ENCODE data around the gene PDLIM7.
"Not testable (repeated sequence)": the region's sequence is repeated elsewhere in the genome, so short reads cannot be mapped to it uniquely, and the experiment has no call there.

PDLIM7 gene

DNA sequence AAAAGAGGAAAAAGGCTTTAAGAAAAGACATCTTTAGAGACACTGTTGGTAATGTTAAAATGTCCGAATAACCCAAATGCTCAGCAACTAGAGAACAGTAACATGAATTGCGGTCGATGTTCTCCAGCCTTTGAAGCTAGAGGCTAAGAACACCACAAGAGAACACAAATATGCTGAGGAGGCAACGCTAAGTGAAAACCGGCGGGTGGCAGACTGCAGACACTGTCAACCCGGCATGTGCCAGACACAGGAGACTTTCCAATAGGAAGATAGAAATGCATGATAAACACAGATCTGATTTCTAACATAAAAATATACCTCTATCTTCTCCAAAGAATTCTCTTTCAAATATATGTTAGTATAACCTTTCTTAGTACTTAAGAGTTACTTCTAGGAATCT lies 37.7 kb upstream of the PDLIM7 start:
- peaks cover 98% of the 10 kb centered on the region for H3K36me3 ChIP-seq
- no peak overlapping the region for H3K4me3 ChIP-seq
- no peak for TF ChIP-seq Cebpa-rat (IDR thresholded peaks at IDR 0.05)
- H3K27me3 ChIP-seq: no peaks in the 10 kb centered on the region
- no peak overlapping the region for H3K9ac ChIP-seq
- H3K27ac ChIP-seq: no peak overlapping the region
- peaks cover 96% of the 10 kb centered on the region for H4K20me1 ChIP-seq
- no peak overlapping the region for H3K4me2 ChIP-seq
- H3K9me3 ChIP-seq: no peaks in the 10 kb centered on the region
- no peaks in the 10 kb centered on the region for H3K4me1 ChIP-seq

DNA sequence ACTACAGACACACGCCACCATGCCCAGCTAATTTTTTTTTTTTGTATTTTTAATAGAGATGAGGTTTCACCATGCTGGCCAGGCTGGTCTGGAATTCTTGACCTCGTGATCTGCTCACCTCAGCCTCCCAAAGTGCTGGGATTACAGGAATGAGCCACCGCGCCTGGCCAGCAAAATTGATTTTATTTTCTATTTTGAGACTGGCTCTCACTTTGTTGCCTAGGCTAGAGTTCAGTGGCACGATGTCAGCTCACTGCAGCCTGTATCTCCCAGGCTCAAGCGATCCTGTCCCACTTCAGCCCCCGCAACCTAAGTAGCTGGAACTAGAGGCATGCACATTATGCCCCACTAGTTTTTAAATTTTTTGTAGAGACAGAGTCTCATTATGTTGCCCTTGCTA lies 37.0 kb upstream of the PDLIM7 start:
- Histone ChIP-seq H4K20me1 (peaks cover 96% of the 10 kb centered on the region), H3K36me3 (peaks cover 98% of the 10 kb centered on the region)
- H3K9ac ChIP-seq, H3K27ac ChIP-seq, H3K27me3 ChIP-seq, H3K4me1 ChIP-seq, H3K4me2 ChIP-seq, H3K4me3 ChIP-seq, H3K9me3 ChIP-seq: not testable (repeated sequence)

DNA sequence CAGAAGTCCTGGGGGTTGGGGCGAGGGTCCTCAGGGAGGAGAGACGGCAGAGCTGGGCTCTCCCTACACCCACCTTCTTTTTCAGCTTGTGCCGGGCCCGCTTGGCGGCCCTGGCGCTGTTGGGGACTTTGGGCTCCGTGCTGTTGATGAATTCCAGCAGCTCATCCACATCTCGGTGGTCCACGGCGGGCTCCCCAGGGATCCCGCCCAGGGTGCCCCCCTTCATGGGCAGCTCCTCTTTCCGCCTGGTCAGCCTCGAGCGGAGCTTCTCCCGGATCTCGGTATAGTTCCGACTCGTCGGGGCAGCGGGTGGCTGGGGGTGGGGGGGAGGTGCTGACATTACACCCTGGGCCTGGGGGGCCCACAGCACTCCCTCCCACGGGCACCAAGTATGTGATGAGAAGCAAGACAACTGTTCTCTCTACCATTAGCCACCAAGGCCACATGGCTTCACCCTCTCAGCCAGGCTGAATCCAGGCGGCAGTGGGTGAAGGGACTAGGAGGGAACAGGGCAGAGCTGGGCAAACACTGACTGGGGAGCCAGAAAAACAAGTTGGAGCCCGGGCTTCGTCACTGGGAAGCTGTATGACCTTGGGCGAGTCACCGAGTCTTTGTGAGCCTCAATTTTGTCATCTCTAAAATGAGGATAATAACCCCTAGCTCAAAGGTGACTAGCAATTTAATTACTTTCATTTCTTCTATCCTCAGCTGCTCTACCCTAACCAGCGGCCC lies 34.0 kb upstream of the PDLIM7 start:
- Histone ChIP-seq H3K4me1 (no peaks in the 10 kb centered on the region), H3K27ac (no peak overlapping the region), H3K9ac (no peak overlapping the region), H3K9me3 (no peaks in the 10 kb centered on the region), H4K20me1 (peaks cover 94% of the 10 kb centered on the region), H3K36me3 (peaks cover 98% of the 10 kb centered on the region), H3K4me2 (no peak overlapping the region), H3K27me3 (no peaks in the 10 kb centered on the region), H3K4me3 (no peak overlapping the region)
- TF ChIP-seq Cebpa-rat (IDR thresholded peaks at IDR 0.05): no peak

DNA sequence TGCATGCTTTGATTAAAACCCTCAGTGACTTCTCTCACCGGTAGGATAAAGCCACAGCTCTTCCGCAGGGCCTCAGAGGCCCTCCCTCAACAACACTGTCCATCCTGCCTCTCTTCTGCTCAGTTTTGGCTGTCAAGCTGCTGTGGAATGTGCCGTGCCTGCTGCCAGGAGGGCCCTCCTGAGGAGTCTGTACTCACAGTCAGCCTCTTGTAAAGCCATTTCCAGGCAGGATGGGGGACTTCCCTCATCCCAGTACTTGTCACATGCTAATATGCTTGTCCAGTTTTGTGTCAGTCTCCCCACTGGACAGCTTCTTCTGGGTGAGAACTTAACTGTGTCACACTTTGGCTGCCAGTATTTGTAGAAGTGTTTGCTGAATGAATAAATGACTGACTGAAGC lies 33.2 kb upstream of the PDLIM7 start:
- Histone ChIP-seq H3K9me3 (no peaks in the 10 kb centered on the region), H4K20me1 (peaks cover 94% of the 10 kb centered on the region), H3K27ac (no peak overlapping the region), H3K27me3 (no peaks in the 10 kb centered on the region), H3K4me2 (no peak overlapping the region), H3K4me3 (no peak overlapping the region), H3K4me1 (no peaks in the 10 kb centered on the region), H3K9ac (no peak overlapping the region), H3K36me3 (peaks cover 98% of the 10 kb centered on the region)
- TF ChIP-seq Cebpa-rat (IDR thresholded peaks at IDR 0.05): no peak

DNA sequence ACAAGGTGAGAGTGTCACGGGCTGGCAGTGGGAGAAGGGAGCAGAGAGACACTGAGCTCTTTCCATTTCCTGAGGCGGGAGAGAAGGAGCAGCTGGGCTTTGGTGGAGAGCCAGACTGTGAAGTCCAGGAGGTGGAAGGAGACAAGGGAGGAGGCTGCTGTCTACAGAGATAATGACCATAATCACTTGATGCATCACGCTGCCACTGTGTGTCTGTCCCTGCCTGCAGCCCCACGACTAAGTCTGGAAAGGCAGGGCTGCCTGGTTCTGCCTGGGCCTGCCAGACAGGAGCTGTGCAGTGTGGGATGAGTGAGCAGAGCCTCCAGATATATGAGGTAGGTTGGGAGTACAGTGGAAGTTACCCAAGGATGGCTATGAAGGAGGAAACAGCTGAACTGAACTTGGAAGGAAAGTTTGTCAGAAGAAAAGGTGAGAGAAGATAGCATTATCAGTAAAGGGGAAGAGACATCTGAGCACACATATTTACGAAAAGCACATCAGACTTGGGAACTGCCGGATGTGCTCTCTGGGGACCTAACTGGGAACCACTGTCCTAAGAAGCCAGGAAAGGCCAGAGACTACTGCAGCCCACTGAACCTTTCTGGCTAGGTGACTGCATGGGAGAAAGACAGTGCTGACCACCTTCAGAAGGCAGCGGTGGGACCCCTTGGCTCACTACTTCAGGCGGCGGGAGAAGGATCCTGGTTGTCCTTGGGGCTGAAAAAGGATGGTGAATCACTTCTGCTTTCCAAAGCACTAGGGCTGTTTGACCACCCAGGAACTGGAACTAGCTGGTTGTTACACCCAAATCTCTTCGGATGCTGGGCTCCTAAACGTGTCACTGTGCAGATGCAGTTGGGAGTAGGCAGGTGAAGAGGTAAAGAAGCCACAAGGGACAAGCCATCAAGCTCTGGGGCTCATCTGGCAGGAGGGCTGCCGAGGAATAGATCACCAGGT lies 32.1 kb upstream of the PDLIM7 start:
- no peak for TF ChIP-seq Cebpa-rat (IDR thresholded peaks at IDR 0.05)
- peaks cover 100% of the 10 kb centered on the region for H3K36me3 ChIP-seq
- H3K4me1 ChIP-seq: no peaks in the 10 kb centered on the region
- no peak overlapping the region for H3K9ac ChIP-seq
- no peak overlapping the region for H3K27ac ChIP-seq
- no peaks in the 10 kb centered on the region for H3K9me3 ChIP-seq
- H3K4me2 ChIP-seq: no peak overlapping the region
- H3K4me3 ChIP-seq: no peak overlapping the region
- no peaks in the 10 kb centered on the region for H3K27me3 ChIP-seq
- H4K20me1 ChIP-seq: peaks cover 94% of the 10 kb centered on the region

DNA sequence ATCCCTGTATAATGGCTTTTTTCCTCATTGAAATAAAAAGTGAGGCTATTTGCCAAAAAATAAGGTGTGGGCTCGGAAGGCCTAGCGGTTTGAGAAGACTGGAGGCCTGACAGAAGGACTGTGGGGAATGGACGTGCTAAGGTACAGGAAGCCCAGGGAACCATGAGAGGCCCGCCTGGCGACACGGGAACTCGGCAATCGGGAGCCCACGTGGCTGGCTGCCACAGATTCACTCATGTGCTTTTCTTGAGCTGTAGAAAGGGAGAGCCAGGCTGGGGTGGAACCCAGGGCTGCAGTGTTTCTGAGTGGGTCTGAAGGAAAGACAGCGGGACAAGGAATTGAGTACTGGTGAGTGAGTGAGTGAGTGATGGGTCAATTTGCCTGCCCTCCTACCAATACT lies 31.2 kb upstream of the PDLIM7 start:
- no peaks in the 10 kb centered on the region for H3K4me1 ChIP-seq
- no peaks in the 10 kb centered on the region for H3K9me3 ChIP-seq
- peaks cover 94% of the 10 kb centered on the region for H4K20me1 ChIP-seq
- TF ChIP-seq Cebpa-rat (IDR thresholded peaks at IDR 0.05): no peak
- H3K4me2 ChIP-seq: no peak overlapping the region
- no peak overlapping the region for H3K9ac ChIP-seq
- no peaks in the 10 kb centered on the region for H3K27me3 ChIP-seq
- no peak overlapping the region for H3K4me3 ChIP-seq
- H3K36me3 ChIP-seq: peaks cover 100% of the 10 kb centered on the region
- no peak overlapping the region for H3K27ac ChIP-seq

DNA sequence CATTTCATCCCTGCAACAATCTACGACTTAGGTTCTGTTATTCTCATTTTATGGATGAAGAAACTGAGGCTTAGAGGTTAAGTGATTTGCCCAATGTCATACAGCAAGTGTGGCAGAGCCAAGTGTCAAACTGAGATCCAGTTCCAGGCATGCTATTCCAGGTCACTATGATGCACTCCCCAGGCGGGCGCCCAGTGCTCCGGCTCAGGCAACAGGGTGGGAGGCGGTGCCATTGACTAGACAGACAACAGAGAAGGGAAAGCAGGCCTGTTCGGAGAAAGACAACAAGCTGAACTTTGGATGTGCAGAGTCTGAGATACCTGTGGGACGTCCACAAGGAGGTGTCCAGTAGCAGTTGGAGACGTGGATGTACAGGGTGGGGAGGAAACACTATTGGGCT lies 30.2 kb upstream of the PDLIM7 start:
- H3K9ac ChIP-seq: no peak overlapping the region
- no peak for TF ChIP-seq Cebpa-rat (IDR thresholded peaks at IDR 0.05)
- no peak overlapping the region for H3K27ac ChIP-seq
- no peaks in the 10 kb centered on the region for H3K27me3 ChIP-seq
- H3K4me3 ChIP-seq: no peak overlapping the region
- H3K9me3 ChIP-seq: no peaks in the 10 kb centered on the region
- H4K20me1 ChIP-seq: peaks cover 87% of the 10 kb centered on the region
- H3K4me1 ChIP-seq: no peaks in the 10 kb centered on the region
- peaks cover 100% of the 10 kb centered on the region for H3K36me3 ChIP-seq
- H3K4me2 ChIP-seq: no peak overlapping the region

DNA sequence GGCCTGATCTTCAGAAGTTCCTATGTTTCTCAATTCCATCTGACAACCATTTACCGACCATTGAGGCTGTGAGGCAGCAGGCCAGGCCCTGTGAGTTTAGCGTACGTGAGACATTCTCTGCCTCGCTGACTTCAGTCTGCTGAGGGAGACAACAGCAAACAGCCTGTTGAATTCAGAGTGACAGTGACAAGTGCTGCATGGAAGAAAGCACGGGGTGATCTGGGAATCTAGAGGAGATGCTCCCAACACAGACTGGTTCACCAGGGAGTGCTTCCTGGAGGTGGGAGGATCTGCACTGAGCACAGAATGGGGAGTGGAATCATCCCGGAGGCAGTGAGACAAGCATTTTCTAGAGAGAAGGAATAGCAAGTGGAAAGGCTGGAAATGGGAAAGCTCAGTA lies 29.4 kb upstream of the PDLIM7 start:
- Histone ChIP-seq H4K20me1 (peaks cover 83% of the 10 kb centered on the region), H3K27ac (no peak overlapping the region), H3K4me2 (no peak overlapping the region), H3K9me3 (no peaks in the 10 kb centered on the region), H3K27me3 (no peaks in the 10 kb centered on the region), H3K4me1 (peaks cover 8% of the 10 kb centered on the region), H3K9ac (no peak overlapping the region), H3K4me3 (no peak overlapping the region), H3K36me3 (peaks cover 99% of the 10 kb centered on the region)
- TF ChIP-seq Cebpa-rat (IDR thresholded peaks at IDR 0.05): no peak

DNA sequence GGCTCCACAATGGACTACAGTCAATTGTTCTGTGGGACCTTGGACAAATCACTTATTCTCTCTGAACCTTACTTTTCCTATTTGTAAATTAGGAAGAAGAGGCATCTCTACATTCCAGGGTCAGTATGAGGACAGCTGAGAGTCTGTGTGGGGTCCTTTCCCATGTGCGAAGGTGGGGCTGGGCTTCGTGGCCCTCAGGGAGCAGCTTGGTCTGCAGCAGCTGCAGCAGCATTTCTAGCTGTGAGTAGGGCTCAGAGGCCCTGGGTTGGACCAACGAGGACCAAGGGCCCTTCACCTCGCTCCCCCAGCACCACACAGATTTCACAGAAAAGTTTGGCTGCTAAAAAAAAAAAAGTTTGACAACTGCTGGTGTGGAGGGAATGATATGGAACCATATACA lies 28.8 kb upstream of the PDLIM7 start:
- Histone ChIP-seq H3K4me1 (peaks cover 14% of the 10 kb centered on the region), H4K20me1 (peaks cover 84% of the 10 kb centered on the region), H3K36me3 (peaks cover 99% of the 10 kb centered on the region), H3K9ac (no peak overlapping the region), H3K27me3 (no peaks in the 10 kb centered on the region), H3K4me3 (no peak overlapping the region), H3K4me2 (no peak overlapping the region), H3K27ac (no peak overlapping the region), H3K9me3 (no peaks in the 10 kb centered on the region)
- no peak for TF ChIP-seq Cebpa-rat (IDR thresholded peaks at IDR 0.05)

DNA sequence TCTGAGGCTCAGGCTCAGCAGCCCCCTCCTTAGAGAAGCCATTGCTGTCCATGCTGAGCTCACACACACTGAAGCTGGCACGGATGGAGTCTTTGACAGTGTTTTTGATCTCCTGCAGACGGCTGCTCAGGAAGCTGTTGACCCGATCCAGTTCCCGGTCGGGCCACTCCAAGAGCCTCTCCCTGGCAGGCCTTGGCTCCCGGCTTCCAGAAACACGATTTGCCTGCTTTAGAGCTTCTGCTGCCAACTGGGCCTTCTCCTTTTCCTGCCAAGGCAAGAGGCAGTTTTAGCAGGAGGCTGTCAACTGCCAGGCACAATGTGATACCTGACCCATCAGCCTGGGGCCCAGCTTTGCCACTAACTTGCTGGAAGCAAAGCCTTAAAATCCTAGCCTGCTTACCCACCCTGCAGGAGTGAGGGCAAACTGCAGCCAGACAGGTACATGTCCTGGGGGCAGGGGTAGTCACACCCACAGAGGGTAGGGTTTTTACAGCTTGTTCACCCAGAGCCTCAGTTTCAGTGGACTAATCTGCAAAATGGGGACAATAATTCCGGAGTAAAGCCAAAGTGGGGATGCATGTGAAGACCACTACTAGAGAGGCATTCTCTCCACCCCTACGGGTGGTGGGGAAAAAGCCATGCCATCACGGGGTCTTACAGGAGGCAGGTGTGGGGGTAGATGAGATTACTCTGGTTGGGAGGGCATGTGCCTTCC lies 27.7 kb upstream of the PDLIM7 start:
- Histone ChIP-seq H3K4me2 (no peak overlapping the region), H3K4me1 (peaks cover 25% of the 10 kb centered on the region), H3K9ac (no peak overlapping the region), H3K36me3 (peaks cover 98% of the 10 kb centered on the region), H3K27ac (no peak overlapping the region), H3K4me3 (no peak overlapping the region), H3K9me3 (no peaks in the 10 kb centered on the region), H4K20me1 (peaks cover 77% of the 10 kb centered on the region), H3K27me3 (no peaks in the 10 kb centered on the region)
- no peak for TF ChIP-seq Cebpa-rat (IDR thresholded peaks at IDR 0.05)

All from BLaER1 (cell line).